ENCODE data around the gene PTCH2.
"Not testable (repeated sequence)": the region's sequence is repeated elsewhere in the genome, so short reads cannot be mapped to it uniquely, and the experiment has no call there.

PTCH2 gene

GRCh38 chr1:44819608-44820327, 23.3 kb downstream of the PTCH2 start:
- DNase-seq (ENCODE audit: low spot score): peak; percentile 85

GRCh38 chr1:44819196-44819607, 23.9 kb downstream of the PTCH2 start:
- DNase-seq (ENCODE audit: low spot score): no peak

GRCh38 chr1:44817771-44818495, 25.1 kb downstream of the PTCH2 start:
- no peak for DNase-seq (ENCODE audit: low spot score)

GRCh38 chr1:44817307-44817706, 25.7 kb downstream of the PTCH2 start:
- no peak for DNase-seq (ENCODE audit: low spot score)

GRCh38 chr1:44815926-44816325, 27.1 kb downstream of the PTCH2 start:
- DNase-seq (ENCODE audit: low spot score): not testable (repeated sequence)

- no peak for DNase-seq (ENCODE audit: low spot score)
These were observed 30.1 kb downstream of the PTCH2 start for GRCh38 chr1:44812822-44813543.

GRCh38 chr1:44811234-44811633, 31.8 kb downstream of the PTCH2 start:
- DNase-seq (ENCODE audit: low spot score): no peak

- DNase-seq (ENCODE audit: low spot score): not testable (repeated sequence)
These were observed 32.3 kb downstream of the PTCH2 start for GRCh38 chr1:44810762-44811105.

GRCh38 chr1:44810101-44810761, 32.8 kb downstream of the PTCH2 start:
- peak; percentile 11 for DNase-seq (ENCODE audit: low spot score)

GRCh38 chr1:44808938-44809917, 33.8 kb downstream of the PTCH2 start:
- peak; percentile 50 for DNase-seq (ENCODE audit: low spot score)

GRCh38 chr1:44808063-44808937, 34.8 kb downstream of the PTCH2 start, which contains the start of gene BTBD19:
BTBD19 (plus strand) TSS chr1:44808523; CDS start chr1:44808821, 298 bp downstream.
- DNase-seq (ENCODE audit: low spot score): peak; percentile 93

- peak; percentile 93 for DNase-seq (ENCODE audit: low spot score)
These were observed 35.5 kb downstream of the PTCH2 start for GRCh38 chr1:44807364-44808062.

GRCh38 chr1:44806704-44807363, 36.2 kb downstream of the PTCH2 start, which contains the start of gene DYNLT4:
DYNLT4 (minus strand) TSS chr1:44807351; CDS start chr1:44806668, 683 bp downstream.
- no peak for DNase-seq (ENCODE audit: low spot score)

GRCh38 chr1:44806025-44806703, 36.9 kb downstream of the PTCH2 start:
- no peak for DNase-seq (ENCODE audit: low spot score)

- DNase-seq (ENCODE audit: low spot score): no peak
These were observed 37.6 kb downstream of the PTCH2 start for GRCh38 chr1:44805311-44806024.

- DNase-seq (ENCODE audit: low spot score): no peak
These were observed 39.5 kb downstream of the PTCH2 start for GRCh38 chr1:44803312-44804095.

GRCh38 chr1:44803062-44803311, 40.1 kb downstream of the PTCH2 start:
- DNase-seq (ENCODE audit: low spot score): no peak

All from AG20443 (cell line).